Stimulated activated CD4-positive, alpha-beta T cell treated with anti-CD3 and anti-CD28 coated beads, TNF-alpha, amount 100 ng/mL, for 24 hours (primary cell): ENCODE results near the gene THADA.
"Not testable (repeated sequence)": the region's sequence is repeated elsewhere in the genome, so short reads cannot be mapped to it uniquely, and the experiment has no call there.

Experiments
- DNase-seq, 3 experiments: peaks; one replicate each; pipeline ENCODE4 v3.0.0-alpha.2; 2020; ENCODE audit warnings: low read depth in 3 of 3

THADA gene

GRCh38 chr2:43414586-43415135, 181.2 kb downstream of the THADA start:
- no peak for DNase-seq

DNA sequence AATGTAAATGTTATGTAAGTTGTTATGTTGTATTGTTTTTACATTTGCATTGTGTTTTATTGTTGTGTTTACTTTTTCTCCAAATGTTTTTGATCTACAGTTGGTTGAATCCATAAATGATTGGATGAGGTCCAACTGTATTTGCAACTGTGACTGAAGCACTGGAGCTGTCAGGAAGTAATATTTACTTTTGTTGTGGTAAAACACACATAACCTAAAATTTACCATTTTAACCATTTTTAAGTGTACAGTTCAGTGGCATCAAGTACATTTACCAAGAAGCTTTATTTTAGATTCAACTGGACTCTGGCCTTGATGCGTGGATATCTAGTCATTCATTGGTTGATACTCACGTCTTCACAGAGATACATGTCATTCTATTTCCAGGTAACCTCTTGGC, 181.8 kb downstream of the THADA start:
- no peak for DNase-seq

DNA sequence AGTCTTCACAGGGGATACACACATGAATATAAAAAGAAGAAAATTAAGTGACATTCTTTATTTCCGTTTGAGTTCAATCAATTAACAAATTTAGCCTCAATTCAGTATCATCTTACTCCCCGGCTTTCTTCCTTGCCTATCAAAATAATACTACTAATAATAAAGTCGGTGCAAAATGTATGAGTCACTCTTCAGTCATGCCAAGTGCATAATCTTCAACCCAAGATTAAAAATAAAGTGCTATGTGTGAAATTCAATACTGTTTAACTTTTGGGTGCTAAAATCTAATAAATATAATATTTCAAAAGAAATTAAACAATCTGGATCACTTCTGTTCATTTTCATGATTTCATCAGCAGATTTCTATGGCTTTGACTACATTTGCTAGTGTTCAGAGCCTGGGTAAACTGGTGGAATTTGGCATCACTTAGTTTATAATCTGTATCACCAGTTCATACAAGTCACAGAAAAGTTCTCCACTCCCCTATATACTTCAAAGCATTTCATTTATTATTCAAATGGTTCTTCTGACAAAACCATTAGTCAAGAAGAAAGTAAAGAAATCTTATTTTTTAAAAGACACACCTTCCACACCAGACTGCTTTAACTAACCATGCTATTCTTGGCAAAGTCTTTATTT, 183.6 kb downstream of the THADA start:
- no peak for DNase-seq

GRCh38 chr2:43410055-43410604, 185.7 kb downstream of the THADA start:
- DNase-seq = no peak

- DNase-seq = no peak
Measured at GRCh38 chr2:43408407-43409160, 187.3 kb downstream of the THADA start.

DNA sequence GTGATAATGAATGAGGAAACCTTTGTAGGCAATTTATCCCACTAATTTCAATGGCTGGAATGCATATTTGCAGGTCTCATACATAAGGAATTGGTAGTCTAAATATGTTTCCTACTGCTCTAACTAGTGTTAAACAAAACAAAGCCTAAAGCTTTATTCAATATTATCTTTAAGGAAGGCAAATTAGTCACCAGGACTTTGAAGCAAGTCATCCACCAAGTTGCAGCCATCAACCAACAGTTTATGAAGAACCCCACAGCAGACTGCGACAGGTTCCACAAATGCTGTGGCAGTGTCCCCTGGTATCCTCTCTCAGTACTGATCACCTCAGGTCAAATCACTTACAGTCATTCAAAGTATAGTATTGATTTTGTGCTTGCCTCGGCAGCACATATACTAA, 187.9 kb downstream of the THADA start:
- no peak for DNase-seq

DNA sequence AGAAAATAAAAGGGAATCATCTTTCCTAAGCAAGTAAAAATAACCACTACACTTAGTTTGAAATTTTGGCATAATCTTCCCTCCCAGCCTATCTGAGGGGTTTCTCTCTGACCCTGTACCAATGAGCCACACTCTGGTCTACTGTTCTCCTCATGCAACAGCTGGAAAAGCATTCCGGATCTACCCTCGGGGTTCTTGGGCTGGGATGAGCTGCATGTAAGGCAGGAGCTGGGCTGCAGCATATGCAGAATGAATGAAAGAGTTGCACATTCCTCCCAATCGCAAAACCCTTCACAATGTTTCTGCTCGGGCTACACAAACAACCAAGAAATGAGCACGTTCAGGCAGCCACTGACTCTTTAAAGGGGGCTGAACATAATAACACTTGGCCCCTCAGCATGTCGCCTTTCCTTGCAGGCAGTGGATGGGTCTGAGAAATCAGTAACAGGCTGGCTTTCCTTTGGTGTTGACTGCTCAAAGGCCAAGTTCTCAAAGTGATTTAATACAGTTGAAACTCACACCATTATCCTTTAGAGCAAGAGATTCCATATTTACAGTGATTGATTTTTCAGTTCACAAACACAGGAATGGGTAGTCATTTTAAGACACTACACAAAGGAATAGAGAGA, 189.1 kb downstream of the THADA start:
- DNase-seq = no peak

- DNase-seq = no peak
Measured at GRCh38 chr2:43405829-43406228, 190.0 kb downstream of the THADA start.

GRCh38 chr2:43402452-43402937, 193.3 kb downstream of the THADA start:
- DNase-seq = no peak

DNA sequence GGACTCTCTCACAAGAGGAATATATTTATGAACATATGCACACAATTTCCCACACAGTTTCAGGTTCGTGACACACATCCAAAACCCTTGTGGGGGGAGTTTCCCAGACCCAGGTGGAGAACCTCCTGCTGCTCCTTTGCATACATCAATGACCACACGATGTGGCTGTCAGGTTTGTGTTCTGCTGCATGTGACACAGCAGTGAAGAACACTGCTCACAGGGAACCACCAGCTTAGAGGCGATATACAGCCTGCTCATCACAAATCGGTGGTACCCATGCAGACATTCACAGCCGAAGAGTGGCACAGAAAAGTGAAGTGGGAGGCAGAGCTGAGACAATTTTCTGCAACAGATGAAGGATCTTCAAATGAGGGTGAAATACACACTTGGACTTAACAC, 193.8 kb downstream of the THADA start:
- DNase-seq = peak in 2 of 3 experiments; percentile 9 to 25

DNA sequence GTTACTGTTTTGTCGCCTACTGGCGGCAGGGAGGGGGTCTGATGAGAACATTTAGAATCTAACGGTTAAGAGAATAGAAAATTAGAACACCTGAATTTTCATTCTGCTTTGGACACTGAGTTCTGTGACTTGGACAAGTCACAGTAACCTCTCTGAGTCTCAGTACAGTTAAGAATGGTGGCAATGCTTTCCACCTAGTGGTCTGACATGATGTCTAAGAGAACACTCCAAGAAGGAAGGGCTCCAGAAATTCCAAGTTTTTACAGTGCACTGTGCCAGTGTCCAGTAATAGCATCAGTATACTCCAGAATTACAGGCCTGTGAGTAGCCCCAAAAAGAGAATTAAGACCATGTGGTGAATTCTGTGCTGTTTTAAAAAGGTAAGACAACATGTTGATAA, 195.3 kb downstream of the THADA start:
- DNase-seq = no peak

DNA sequence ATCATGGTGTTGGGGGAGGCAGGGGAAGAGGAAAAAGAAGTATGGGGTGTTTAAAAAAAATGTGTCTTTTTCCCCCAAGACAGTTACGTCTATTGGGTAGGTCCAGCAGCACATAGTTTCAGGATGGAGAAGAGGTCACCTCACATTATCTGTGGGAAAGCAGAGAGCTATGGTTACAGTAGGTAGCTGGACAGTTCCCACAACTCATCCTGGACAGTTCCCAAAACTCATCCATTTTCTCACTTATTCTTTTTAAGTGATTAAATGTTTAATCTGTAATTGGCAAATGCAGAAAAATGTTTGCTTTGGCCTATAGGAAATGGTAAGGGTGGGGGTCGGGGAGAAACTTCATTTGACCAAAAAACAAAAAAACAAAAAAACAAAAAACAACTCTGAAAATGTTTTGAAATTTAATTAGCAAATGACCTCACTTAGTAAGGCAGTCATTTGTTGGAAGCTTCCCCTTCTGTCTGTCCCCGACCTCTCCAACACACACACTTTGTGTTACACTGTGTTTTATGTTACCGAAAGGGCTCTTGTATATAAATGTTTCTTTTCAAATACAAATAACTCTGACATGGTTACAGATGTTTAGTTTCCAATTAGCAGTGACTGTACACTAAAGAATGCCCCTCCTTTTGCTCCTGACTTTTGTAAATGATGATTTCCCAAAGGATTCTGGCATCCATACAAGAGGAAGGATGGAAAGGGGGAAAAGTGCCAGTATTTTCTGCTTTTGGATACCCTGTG, 196.1 kb downstream of the THADA start:
- no peak for DNase-seq

DNA sequence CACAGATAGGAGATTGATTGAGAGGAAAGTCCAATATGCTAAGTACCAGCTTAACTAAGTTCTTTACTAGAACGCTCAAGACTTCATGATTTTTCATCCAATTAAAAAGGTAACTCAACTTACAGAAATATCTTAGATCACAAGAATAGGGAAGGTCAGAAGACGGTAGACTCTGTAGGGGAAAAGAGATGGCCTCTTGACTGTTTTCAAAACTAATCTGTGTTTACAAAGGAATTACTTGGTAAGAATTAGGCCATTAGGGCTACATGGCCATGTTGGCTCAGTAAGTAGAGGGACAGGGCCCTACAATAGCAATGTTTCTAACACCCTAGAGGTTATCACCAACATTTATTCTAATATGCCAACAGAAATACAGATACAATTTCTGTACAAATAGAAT, 196.7 kb downstream of the THADA start:
- DNase-seq = no peak

- DNase-seq = no peak
Measured at GRCh38 chr2:43397821-43398220, 198.0 kb downstream of the THADA start.

DNA sequence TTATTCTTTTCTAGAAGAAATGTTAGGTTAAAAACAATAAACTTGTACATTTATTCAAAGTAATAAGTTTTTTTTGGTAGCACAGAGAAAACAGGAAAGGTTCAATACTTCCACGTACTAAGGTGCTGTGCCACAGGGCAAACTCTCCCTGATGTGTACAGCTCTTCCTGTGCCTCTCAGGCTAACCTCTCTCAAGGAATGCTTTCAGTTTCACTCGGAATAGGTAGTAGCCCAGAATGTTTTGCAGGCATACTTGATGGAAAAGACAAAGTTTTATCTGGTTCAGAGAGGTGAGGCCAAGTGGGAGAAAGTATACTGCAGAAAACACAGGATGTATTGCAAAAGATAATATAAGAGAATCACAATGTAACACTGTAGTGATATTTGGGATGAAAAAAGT, 198.4 kb downstream of the THADA start:
- no peak for DNase-seq

GRCh38 chr2:43396344-43396743, 199.5 kb downstream of the THADA start:
- DNase-seq = not testable (repeated sequence)

- no peak for DNase-seq
Measured at GRCh38 chr2:43393918-43394317, 201.9 kb downstream of the THADA start.

DNA sequence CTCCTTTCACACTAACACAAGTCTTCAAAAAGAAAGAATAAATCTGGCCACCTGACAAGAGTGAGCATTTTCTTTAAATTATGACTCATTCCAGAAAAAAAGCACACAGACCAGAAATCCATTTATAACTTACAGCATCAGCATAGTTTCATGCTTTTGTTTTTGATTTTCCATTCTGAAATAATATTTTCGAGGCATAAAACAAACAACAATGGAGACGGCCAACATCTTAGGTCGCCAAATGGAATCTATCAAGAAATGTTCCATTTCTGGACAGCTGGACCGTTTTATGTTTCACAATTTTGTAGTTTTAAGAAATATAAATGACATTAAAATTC, 204.0 kb downstream of the THADA start:
- no peak for DNase-seq

- DNase-seq = no peak
Measured at GRCh38 chr2:43391201-43391877, 204.5 kb downstream of the THADA start.

GRCh38 chr2:43389581-43390466, 206.0 kb downstream of the THADA start:
- DNase-seq = no peak
